ENCODE measurements around the gene ZNF474. TPM values are rescaled to one million over a fixed set of nuclear protein-coding genes. Genes with fewer than 3 reads are reported as not detected.

The ZNF474 gene
- total and polyA plus RNA-seq, 2 of the 8 experiments (the other 6 are each of a cell fraction or from before 2014, with no cell fraction given), result not detected

GRCh38 chr5:122101636-122102285 is 27.6 kb upstream of the ZNF474 start:
- H3K27ac ChIP-seq (ENCODE audit: low read depth, low read length), result no peak overlapping the region
- H4K20me1 ChIP-seq (replicated peaks in 1 of 2; ENCODE audit: control insufficient read depth in 1 of 2, insufficient read depth in 2 of 2, low read length in 2 of 2), result no peaks in the 10 kb centered on the region
- no peak for DNase-seq (ENCODE audit: low read depth in 1 of 2, low spot score in 2 of 2)
- no peak overlapping the region for H4K8ac ChIP-seq (ENCODE audit: extremely low read depth, insufficient read depth, low read length)
- no peak overlapping the region for H4K5ac ChIP-seq (ENCODE audit: insufficient read length, low read depth, low read length)
- no peak overlapping the region for H3K18ac ChIP-seq (ENCODE audit: extremely low read depth, low read length)
- no peak overlapping the region for H3K4ac ChIP-seq (replicated peaks; ENCODE audit: insufficient read length, low read depth, low read length)
- no peak overlapping the region for H4K91ac ChIP-seq (replicated peaks; ENCODE audit: insufficient read length, low read length)
- H3K23me2 ChIP-seq (ENCODE audit: low read depth, low read length), result no peaks in the 10 kb centered on the region
- no peaks in the 10 kb centered on the region for H3K9me3 ChIP-seq (ENCODE audit: insufficient read depth in 2 of 2, low read depth in 1 of 2, low read length in 1 of 2)
- no peaks in the 10 kb centered on the region for H3K79me1 ChIP-seq (ENCODE audit: low read depth, low read length)
- no peak overlapping the region for H3K14ac ChIP-seq (ENCODE audit: insufficient read length)
- H3K36me3 ChIP-seq (ENCODE audit: control insufficient read depth in 2 of 4, insufficient read depth in 4 of 4, low read length in 3 of 4), result no peaks in the 10 kb centered on the region
- WGBS, 2 experiments (ENCODE audit: extremely low coverage in 1 of 2, insufficient coverage in 1 of 2, insufficient read length in 1 of 2, insufficient replicate concordance in 2 of 2, low coverage in 1 of 2, low lambda C conversion rate in 2 of 2, missing lambda C conversion rate in 1 of 2), result 45% methylated on average over 4 of the region's 4 CpGs; no CpG with 5 or more reads in 1 of the 2 experiments
- H3K9ac ChIP-seq (replicated peaks in 1 of 4; ENCODE audit: extremely low read depth in 1 of 4, low read depth in 3 of 4, low read length in 3 of 4), result no peak overlapping the region
- no peak overlapping the region for H3K23ac ChIP-seq (ENCODE audit: insufficient read length)
- peaks cover 2 to 8% (median 5%) of the 10 kb centered on the region in 4 experiments; a peak in 2 of 7 replicates for H3K4me1 ChIP-seq (replicated peaks in 1 of 4; ENCODE audit: control insufficient read depth in 3 of 4, insufficient read depth in 4 of 4, low read length in 3 of 4)
- no peak overlapping the region for H2BK120ac ChIP-seq (replicated peaks; ENCODE audit: low read depth, low read length)
- no peak overlapping the region for H2AK5ac ChIP-seq (ENCODE audit: low read depth, low read length)
- H3K56ac ChIP-seq (replicated peaks; ENCODE audit: insufficient read length, low read depth, low read length), result no peak overlapping the region
- no peak for FAIRE-seq
- no peak overlapping the region for H2AFZ ChIP-seq (ENCODE audit: low read length)
- no peak overlapping the region for H3K4me3 ChIP-seq (ENCODE audit: extremely low read depth in 1 of 4, insufficient read depth in 2 of 4, low read depth in 3 of 4, low read length in 4 of 4)
- H2BK12ac ChIP-seq (ENCODE audit: low read depth, low read length), result no peak overlapping the region
- H2BK15ac ChIP-seq (ENCODE audit: low read length), result no peak overlapping the region
- H3K4me2 ChIP-seq (ENCODE audit: insufficient read depth in 1 of 2, low read depth in 2 of 2, low read length in 2 of 2), result no peak overlapping the region
- ChIA-PET CTCF (ENCODE audit: partially characterized antibody) (interaction anchor here (0.5 to 3.0 kb wide), 34 partner anchors 10 to 1513 kb away, joined by 3 to 37 read pairs (median 4); partner anchors contain the start of gene LOX), POLR2A (ENCODE audit: partially characterized antibody) (interaction anchor here (1.6 kb wide), 1 partner anchor 25 kb away, joined by 4 read pairs; no protein-coding TSS in a partner anchor)
- H2BK20ac ChIP-seq (ENCODE audit: low read length), result no peak overlapping the region
- H3K27me3 ChIP-seq (replicated peaks in 1 of 4; ENCODE audit: control insufficient read depth in 3 of 4, extremely low read depth in 1 of 4, insufficient read depth in 3 of 4, low read length in 3 of 4), result peaks cover 0 to 1% (median 0%) of the 10 kb centered on the region in 4 experiments; a peak in 1 of 7 replicates
- no peak overlapping the region for H2BK5ac ChIP-seq (ENCODE audit: low read depth, low read length)
- H3K79me2 ChIP-seq (ENCODE audit: control insufficient read depth in 1 of 2, insufficient read depth in 2 of 2, low read length in 2 of 2), result no peaks in the 10 kb centered on the region
- TF ChIP-seq PHF8 (conservative IDR thresholded peaks at IDR 0.05; ENCODE audit: low read depth, low read length) (no peak), FOSL1 (IDR thresholded peaks at IDR 0.05; ENCODE audit: insufficient read depth, low read depth, low read length) (no peak), CHD2 (IDR thresholded peaks at IDR 0.05; ENCODE audit: low read length) (no peak), CBX5 (IDR thresholded peaks at IDR 0.05; ENCODE audit: low read depth, low read length) (no peak), KDM5A (IDR thresholded peaks at IDR 0.05; ENCODE audit: low read length) (no peak), E2F6 (IDR thresholded peaks at IDR 0.05) (no peak), ATF3 (IDR thresholded peaks at IDR 0.05; ENCODE audit: insufficient read depth, low read depth, low read length) (no peak), BRCA1 (IDR thresholded peaks at IDR 0.05; ENCODE audit: low read depth, low read length) (no peak)
- TF ChIP-seq, protein P1, sequence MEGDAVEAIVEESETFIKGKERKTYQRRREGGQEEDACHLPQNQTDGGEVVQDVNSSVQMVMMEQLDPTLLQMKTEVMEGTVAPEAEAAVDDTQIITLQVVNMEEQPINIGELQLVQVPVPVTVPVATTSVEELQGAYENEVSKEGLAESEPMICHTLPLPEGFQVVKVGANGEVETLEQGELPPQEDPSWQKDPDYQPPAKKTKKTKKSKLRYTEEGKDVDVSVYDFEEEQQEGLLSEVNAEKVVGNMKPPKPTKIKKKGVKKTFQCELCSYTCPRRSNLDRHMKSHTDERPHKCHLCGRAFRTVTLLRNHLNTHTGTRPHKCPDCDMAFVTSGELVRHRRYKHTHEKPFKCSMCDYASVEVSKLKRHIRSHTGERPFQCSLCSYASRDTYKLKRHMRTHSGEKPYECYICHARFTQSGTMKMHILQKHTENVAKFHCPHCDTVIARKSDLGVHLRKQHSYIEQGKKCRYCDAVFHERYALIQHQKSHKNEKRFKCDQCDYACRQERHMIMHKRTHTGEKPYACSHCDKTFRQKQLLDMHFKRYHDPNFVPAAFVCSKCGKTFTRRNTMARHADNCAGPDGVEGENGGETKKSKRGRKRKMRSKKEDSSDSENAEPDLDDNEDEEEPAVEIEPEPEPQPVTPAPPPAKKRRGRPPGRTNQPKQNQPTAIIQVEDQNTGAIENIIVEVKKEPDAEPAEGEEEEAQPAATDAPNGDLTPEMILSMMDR (IDR thresholded peaks at IDR 0.05; ENCODE audit: control extremely low read depth in 1 of 3, insufficient read depth in 1 of 3, low read depth in 1 of 3, low read length in 3 of 3), result peak in 2 of 3 experiments; percentile 31 to 46; a peak in 2 of 4 replicates

Data from H1 (cell line).